T-helper 9 cell (primary cell): ENCODE measurements around the gene MLKL.
A peak's percentile ranks its signal among the peaks of the same experiment; 100 is the strongest.
"Not testable (repeated sequence)": the region's sequence is repeated elsewhere in the genome, so short reads cannot be mapped to it uniquely, and the experiment has no call there.

Experiments
- DNase-seq: peaks from one replicate; pipeline ENCODE4 v3.0.0-alpha.2; 2020

The MLKL gene

DNA sequence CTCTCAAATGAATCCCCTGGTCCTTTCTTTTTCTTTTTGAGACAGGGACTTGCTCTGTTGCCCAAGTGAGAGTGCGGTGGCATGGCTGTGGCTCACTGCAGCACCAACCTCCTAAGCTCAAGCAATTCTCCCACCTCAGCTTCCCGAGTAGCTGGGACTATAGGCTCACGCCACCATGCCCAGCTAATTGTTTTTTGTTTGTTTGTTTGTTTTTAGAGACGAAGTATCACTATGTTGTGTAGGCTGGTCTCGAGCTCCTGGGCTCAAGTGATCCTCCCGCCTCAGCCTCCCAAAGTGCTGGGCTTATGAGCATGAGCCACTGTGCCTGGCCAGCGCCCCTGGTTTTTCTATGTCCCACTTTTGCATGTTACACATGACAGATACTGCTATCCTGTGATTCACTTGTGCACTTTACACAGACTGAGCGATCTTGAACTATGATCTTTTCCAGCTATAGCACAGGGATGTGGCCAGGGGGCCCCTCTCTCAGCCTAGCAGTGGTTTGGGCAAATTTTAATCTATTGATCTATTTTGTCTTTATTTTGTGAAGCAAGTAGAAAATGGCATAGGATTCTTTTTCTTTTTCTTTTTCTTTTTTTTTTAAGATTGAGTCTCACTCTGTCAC lies 31.3 kb upstream of the MLKL start:
- DNase-seq = no peak

DNA sequence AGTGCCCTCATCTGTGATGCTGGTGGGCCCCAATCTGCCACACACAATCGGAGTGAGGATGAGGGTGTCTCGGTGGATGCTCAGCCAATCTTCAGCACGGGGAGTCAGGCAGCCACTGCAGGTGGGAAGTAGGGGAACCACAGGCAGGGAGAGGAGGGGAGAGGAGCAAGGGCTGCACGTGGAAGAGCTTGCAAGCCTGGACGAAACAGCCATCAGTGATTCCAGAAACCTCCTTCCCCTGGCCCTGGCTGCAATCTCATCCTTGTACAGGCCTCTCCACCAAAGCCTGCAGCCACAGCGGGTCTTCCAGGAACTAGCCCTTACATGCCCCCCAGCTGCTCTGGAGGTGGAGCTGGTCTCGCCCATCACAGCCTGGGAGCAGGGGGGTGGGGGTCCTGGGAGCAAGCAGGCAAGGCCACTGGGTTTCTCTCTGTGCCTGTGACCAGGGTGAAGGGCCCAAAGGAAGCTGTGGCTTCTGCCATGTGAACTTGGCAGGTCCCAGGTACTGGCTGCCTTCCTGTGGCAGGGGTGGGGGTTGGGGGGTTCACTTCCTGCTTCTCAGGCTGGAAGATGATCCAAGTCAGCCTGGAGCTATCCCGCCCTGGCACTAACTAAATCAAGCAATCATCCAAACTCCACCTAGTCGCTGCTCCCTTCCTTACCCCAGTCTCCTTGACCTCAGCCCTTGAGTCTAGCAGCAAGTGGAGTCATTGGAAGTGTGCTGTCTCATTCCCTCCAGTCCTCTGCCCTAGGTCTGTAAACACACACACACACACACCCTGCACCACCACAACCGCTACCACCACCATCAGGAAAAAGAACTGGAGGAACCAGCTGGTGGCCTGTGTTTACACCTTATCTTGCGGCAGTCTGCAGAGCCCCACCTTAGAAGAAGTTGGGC lies 29.4 kb upstream of the MLKL start:
- DNase-seq = no peak

DNA sequence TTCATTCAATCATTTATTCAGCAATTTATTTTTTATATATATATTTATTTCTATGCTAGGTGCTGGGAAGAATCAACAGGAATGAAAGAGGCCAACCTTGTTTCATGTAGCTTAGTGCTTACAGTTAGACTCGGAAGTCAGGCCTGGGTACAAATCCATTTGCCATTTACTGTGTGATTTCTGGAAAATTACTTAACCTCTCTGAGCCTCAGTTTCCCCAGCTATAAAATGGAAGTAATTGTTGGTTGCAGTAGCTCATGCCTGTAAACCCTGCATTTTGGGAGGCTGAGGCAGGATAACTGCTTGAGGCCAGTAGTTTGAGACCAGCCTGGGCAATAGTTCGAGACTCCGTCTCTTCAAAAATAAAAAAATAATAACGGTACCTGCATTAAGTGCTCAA lies 27.2 kb upstream of the MLKL start:
- no peak for DNase-seq

DNA sequence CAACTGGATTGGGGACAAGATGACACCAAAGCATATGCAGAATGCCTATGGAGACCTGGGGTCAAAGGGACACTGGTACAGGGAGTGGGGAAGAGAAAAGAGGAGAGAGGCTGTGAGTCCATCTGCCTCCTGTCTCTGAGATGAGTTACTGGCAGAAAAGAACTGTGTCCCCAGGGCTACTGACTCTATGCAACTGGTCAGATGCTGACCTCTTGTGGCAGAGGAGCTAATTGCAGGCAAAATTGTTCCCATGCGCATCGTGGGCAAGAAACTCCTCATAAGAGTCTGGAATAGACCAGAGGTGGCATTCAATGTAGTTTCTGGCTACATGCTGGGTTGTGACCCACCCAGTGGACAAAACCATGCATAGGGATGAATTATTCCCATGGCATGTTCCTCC lies 26.1 kb upstream of the MLKL start:
- DNase-seq = no peak

DNA sequence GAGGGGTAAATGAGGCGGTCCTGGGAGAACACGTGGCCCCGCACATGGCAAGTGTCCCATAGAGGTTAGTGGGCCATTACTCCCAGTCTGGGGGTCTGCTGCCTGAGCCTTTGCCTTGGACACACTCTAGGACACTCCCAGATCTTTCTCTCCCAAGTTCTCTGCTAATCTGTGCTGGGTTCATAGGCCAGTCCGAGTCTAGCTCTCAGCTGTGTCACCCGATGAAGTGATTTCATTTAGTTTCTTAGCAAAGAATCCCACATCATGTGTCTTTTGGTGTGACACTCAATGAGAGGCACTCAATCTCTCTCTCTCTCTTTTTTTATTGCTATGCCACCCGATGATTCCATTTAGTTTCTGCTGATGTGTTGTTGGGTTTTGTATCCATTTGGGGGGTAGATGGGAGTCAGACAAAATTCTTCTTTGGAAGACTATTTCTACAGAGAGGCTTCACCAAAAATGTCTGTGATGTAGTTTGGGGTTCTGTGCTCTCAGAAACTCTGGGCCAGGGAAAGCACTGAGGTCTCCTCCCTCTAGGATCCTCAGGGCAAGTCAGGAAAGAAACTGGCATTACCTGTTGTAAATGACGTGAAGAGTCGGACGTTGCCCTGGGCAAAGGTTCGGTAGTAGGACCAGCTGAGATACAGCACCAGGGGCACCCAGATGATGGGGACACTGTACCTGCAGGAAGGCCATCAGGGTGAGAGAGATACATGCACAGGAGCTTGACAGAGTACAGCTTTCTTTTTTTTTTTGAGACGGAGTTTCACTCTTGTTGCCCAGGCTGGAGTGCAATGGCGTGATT lies 25.2 kb upstream of the MLKL start:
- DNase-seq = no peak

DNA sequence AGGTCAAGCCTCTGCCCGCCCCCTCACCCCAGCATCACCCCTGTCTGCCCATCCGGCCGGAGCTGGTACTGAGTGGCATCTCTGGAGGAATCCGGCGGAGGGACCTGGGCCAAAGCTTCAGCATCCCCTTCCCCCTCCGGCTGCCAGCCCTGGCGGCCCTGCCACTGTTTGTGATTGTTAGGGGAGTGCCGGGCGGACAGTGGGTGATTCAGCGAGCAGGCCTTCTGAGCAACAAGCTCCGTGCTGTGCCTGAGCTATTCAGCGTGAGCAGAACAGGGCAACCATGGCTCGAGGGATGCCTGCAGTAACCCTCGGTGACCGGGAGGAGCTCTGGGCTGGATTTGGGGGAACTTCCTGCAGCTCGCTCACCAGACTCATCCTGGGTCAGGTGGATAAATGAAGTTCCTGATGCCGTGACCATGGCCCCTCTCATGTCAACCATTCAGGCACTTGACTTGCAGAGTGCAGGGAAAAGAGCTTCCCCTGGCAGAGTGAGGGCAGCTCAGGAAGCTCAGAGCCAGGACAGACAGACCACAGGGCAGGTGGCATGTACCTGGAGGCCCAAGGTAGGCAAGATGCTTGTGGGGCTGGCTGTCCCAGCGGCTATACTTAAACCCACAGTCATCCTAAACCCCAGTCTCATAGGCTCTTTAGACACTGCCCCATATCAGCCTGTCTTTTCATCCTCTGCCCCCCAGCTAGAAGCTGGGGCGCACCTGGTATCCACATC lies 24.3 kb upstream of the MLKL start:
- no peak for DNase-seq

DNA sequence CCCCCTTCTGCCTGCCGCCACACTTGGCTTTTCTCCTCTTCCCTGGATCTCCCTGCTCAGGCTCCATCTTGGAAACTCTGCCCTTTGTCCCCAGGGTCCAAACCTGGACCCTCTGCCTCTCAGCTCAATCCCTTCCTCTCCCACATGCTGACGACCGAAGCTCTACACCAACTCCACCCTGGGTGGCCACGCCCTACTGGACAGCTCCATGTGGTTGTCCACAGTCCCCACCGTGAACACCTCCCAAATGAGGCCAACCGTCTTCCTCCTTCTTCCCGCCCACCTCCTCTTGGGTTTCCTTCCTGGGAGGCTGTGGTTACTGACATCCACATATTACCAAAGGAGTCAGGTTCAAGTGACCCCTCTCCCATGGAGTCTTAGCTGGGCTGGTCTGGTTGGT lies 22.6 kb upstream of the MLKL start:
- DNase-seq = no peak

DNA sequence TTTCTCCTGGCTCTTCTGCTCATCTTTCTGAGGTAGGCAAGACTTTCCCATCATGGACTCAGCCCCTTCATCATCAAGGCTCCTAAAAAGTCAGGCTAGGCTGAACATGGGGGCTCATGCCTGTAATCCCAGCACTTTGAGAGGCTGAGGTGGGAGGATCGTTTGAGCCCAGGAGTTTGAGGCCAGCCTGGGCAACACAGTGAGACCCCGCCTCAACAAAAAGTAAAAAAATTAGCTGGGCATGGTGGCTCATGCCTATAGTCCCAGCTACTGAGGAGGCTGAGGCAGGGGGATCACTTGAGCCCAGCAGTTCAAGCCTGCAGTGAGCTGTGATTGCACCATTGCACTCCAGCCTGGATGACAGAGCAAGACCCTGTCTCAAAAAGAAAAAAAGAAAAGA lies 21.5 kb upstream of the MLKL start:
- DNase-seq = not testable (repeated sequence)

DNA sequence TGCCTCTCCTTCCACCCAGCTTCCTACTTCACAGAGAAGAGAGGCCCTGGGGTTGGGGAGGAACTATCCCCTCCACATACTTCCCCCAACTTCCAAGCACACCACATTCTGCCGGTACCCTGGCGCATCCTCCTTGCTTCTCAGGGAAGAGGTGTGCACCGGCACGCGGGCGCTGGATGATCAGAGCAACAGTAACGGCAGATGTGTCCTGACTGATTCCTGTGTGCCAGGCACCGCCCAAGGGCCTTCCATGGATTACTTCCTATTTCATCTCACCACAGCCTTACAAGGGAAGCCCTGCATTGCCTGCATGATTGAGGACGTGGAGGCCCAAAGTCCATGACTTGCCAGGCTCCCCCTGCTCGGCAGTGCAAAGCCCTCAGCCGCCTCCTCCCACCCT lies 21.1 kb upstream of the MLKL start:
- no peak for DNase-seq

DNA sequence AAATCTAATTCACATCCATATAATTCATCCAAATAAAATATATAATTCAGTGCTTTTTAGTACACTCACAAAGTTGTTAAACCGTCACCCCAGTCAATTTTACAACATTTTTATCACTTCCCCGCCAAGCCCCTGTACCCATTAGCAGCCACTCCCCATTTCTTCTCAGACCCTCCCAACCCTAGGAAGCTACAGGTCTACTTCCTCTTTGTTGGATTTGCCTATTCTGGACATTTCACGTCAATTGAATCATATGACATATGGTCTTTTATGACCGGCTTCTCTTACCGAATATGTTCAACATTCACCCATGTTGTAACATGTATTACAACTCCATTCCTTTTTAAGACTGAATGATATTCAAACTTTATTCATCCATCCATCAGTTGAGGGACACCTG lies 19.9 kb upstream of the MLKL start:
- DNase-seq = no peak

DNA sequence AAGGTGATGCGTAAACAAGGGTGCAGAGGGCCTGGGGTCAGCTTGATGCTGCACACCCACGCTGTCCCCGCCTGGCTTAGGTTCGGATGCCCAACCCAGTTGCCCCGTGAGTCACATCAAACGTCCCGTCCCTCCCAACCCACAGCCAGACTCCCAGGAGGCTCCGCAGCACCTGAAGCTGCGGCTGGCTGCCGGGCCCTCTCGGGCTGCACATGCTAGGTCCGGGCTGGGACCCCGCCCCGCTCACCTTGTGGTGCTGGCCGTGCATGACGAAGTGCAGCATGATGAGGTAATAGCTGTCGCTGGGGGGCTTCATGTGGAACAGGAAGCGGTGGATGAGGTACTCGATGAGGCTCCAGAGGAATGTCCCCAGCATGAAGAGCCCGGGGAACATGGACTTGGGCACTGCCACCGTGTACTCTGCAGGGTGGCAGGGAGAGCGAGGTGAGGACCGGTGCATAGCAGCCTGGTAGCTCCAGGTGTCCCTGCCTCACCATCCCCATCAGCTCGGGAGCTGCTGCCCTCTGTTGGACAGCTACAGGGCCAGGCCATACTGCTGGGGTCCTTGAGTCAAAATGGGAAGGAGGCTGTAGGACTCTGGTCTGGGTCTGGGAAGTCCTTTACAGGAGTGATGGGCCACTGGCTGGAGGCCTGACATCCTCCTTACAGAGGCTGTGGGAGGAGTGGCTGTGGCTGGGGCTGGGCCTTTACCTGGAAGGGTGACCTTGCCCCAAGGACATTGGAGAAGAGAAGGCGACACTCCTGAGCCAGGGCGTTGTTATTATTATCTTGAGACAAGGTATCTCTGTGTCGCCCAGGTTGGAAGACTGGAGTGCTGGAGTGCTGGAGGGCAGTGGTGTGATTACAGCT lies 18.3 kb upstream of the MLKL start:
- DNase-seq = no peak

DNA sequence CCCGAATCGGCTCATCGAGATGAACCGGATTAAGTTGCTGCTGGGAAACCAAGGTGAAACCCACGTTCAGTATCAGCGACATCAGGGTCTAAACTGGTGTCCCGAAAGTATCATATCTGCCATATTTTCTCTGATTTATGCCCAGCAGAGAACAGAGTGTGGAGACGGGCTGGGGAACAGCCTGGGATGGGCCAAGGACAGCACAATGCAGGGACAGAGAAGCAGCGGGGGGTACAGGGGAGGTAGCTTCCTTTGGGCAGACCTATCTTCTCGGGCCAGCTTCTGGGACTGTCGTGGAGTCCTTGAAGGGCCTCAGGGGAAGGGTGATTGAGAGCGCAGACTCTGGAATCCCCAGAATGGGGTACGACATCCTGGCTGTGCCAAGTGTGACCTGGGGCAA lies 17.5 kb upstream of the MLKL start:
- no peak for DNase-seq

DNA sequence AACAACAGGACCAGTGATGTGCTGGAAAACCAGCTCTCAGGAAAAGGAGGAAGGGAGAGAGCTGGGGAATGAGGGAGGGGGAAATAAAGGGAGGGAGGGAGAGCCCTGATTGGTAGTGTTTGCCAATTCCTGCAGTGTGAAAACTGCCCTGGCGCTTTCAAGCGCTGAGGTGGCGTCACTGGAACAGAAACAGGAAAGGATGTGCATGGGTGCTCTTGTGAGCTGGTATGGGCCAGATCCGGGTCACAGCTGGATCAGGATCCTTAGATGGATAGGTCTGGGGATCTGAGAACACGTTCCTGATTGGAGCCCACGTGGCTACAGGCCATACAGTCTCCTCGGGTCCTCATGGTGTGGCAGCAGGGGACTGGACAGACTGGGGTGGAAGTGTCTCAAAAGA lies 16.7 kb upstream of the MLKL start:
- DNase-seq = no peak

DNA sequence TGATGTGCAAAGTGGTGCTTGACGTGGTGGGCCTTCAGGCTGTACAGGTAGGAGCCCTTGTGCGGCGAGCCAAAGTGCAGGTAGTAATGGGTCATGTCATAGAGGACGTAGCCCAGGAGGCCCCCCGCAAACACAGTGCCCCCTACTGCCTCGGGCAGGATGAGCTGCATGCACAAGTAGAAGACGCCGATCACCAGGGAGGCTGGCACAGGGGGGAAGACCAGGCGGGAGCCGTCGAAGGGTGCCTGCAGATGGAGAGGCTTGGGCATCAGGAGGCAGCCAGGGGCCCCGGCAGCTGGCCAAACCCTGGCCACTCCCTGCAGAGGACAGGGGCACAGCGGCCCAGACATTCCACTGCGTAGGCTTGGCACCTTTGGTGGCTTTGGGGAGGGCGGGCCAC lies 15.7 kb upstream of the MLKL start:
- no peak for DNase-seq

DNA sequence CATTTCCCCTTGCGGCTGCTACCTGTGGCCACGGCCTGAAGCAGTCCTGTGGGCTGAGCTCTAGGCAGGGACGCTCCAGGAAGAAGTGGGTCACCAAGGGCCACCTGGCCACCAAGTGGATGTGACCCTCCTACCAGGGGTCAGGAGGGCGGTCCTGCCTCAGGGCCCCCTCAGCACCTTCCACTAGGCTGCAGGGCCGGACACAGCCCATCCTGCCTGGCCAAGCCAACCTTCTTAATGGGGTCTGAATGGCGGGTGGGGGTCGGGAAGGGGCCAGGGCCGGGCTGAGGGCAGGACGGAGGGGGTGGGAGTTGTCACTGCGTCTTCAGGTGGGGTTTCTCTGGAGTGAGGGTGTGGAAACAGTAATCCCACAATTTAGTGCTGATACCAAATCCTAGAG lies 13.2 kb upstream of the MLKL start:
- DNase-seq = no peak

DNA sequence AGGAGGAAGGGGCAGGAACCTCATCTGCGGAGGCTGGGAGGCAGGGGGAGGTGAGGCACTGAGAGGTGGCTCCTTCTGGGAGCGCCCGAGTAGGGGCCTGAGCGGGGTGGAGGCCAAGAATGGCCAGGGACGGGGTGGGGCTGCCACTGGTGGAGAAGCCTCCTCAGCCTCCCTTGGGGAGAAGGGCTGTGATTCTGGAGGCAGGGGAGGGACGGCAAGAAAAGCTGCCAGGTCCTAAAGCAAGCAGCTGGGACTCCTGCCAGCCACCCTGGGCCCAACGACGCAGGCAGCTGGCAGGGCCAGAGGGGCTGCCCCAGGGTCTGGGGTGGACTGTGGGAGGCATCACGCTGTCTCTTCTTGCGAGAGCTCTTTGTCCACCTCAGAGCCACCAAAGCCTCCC lies 12.7 kb upstream of the MLKL start:
- DNase-seq = no peak

DNA sequence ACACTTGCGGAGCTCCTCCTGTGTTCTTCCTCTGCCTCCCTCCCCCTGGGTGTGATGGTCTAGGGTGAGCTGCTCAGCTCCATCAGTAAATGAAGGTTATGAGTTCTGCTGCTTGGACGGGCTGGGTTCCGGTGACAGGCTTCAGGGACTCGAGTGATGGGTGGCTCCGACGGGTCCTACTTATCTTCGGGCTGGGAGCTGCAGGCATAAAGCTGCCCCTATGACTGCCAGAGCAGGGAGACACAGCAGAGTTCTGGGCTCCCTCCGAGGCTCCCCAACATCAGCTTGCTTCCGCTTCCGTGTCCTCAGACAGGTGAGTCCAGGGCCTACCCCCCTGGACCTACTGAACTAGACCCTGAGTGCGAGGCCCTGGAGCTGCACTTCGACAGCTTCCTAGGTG lies 11.3 kb upstream of the MLKL start:
- DNase-seq = no peak

DNA sequence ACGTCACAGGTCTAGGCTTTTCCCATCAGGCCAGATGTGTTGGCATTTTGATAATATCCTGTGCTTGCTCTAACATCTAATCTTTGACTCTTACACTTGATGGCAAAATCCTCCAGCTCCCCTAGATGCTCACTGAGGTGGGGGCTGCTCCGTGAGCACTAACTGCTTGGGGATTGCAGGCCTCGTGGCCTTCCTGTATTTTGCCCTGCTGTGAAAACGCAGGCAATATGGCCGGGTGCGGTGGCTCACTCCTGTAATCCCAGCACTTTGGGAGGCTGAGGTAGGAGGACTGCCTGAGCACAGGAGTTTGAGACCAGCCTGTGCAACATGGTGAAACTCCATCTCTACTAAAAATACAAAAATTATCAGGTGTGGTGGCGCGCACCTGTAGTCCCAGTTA lies 9.7 kb upstream of the MLKL start:
- DNase-seq = no peak

DNA sequence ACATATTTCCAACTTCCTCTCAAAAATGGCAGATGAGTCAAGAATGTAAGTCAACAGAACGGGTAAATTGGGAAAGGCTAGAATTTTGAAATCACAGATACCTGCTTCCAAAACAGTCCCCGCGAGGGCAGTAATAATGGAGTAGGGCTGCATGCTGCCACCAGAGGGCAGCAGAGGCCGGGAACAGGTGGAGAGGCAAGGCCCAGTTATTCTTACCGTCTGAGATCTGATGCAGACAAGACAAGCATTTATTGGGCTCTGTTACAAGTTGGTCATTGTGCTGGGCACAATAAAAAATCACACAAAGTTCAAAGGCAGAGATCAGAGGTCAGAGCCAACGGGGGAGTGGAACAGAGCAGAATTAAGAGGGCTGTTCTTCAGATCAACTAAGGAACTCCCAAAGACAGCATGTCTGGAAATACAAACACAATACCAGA lies 8.8 kb upstream of the MLKL start:
- peak; percentile 81 for DNase-seq

DNA sequence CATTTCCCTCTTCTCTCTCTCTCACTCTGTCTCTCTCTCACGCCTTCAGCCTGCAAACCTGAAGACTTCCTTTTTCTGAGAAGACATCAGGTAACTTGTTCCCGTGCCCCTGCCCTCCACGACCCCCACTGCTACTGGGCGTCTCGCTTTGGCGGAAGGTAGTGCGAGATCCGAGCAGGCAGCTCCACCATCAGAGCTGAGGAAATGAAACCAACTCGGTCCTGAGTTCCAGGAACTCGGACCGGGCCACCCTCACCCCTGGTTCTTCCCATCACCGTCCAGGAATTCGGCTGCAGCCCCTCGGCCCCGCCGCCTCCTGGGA lies 585 bp downstream of the MLKL start:
- peak; percentile 7 for DNase-seq

DNA sequence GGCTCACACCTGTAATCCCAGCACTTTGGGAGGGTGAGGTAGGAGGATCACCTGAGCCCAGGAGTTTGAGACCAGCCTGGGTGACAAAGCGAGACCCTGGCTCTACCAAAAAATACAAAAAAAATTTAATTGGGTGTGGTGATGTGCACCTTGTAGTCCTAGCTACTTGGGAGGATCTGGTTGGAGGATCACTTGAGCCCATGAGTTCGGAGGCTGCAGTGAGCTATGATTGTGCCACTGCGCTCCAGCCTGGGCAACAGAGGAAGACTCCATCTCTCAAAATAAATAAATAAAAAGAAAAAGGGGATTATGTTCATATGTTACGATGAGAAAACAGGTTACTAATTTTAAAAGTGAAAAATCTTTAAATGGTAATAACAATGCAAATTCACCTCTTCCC lies 996 bp downstream of the MLKL start:
- no peak for DNase-seq

DNA sequence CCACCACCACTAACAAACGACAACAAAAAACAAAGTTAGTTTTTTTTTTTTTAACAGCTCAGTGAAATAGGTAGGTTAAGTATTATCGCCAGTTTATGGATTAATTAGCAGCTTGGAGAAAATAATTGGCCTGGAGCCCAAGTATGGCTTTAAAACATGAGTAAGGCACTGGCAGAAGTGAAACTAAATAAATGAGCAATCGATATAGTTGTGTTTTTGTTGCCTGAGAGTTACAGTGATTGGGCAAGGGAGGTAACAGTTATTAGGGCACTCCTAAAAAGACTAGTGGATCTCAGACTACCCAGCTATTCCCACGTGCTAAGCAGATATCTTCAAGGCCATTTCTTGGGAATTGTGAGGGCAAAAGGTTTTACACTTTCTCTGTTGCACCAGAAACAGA lies 2.4 kb downstream of the MLKL start:
- DNase-seq = no peak
